ENCODE measurements around the gene KRTAP16-1. TPM values are rescaled to one million over a fixed set of nuclear protein-coding genes. Genes with fewer than 3 reads are reported as not detected.

The KRTAP16-1 gene
- total and polyA plus RNA-seq, 2 donors (not counting 1 experiment from before 2014, with no cell fraction given) = 0.16 TPM; not detected in 1

GRCh38 chr17:41322903-41323895 is 14.1 kb upstream of the KRTAP16-1 start:
- H3K79me2 ChIP-seq (ENCODE audit: control insufficient read depth, insufficient read depth, low read length) = no peaks in the 10 kb centered on the region
- peaks cover 0 to 2% (median 0%) of the 10 kb centered on the region in 4 experiments for H3K27me3 ChIP-seq (replicated peaks in 1 of 4; ENCODE audit: control extremely low read depth in 1 of 4, control insufficient read depth in 3 of 4, insufficient read depth in 4 of 4, low read length in 3 of 4)
- H3K27ac Mint-ChIP-seq = no peak overlapping the region
- peak overlapping the region; percentile 33 for H2AFZ ChIP-seq (ENCODE audit: insufficient read depth, low read depth, low read length, poor library complexity, severe bottlenecking)
- H3K9ac ChIP-seq (ENCODE audit: low read length) = no peak overlapping the region
- H3K9me3 ChIP-seq (ENCODE audit: control extremely low read depth in 1 of 3, control insufficient read depth in 2 of 3, insufficient read depth in 1 of 3, low read length in 2 of 3) = peaks cover 3 to 10% (median 3%) of the 10 kb centered on the region in 3 donors
- H3K4me3 Mint-ChIP-seq = no peak overlapping the region
- CTCF ChIA-PET = interaction anchor here (0.7 to 3.6 kb wide), 27 partner anchors 8 to 708 kb away, joined by 3 to 24 read pairs (median 4); partner anchors contain the start of genes KRT39 and KRTAP16-1
- no peak for DNase-seq
- peaks cover 6% of the 10 kb centered on the region for H3K9me3 Mint-ChIP-seq (ENCODE audit: insufficient read depth)
- TF ChIP-seq CTCF (IDR thresholded peaks at IDR 0.05) (no peak), EZH2 (IDR thresholded peaks at IDR 0.05; ENCODE audit: borderline replicate concordance, insufficient read depth, low read depth, low read length, poor library complexity, severe bottlenecking) (no peak)
- H3K27ac ChIP-seq (ENCODE audit: low read length in 2 of 2) = no peak overlapping the region
- H3K4me1 Mint-ChIP-seq = peaks cover 3% of the 10 kb centered on the region
- no peaks in the 10 kb centered on the region for H3K36me3 ChIP-seq (replicated peaks in 1 of 2; ENCODE audit: control extremely low read depth in 1 of 2, control insufficient read depth in 1 of 2, extremely low read depth in 1 of 2, insufficient read depth in 2 of 2, low read length in 1 of 2)
- peaks cover 0 to 4% of the 10 kb centered on the region in 2 donors for H3K4me1 ChIP-seq (ENCODE audit: control insufficient read depth in 2 of 2, insufficient read depth in 2 of 2, low read length in 2 of 2)
- 95% methylated on average over 9 of the region's 11 CpGs for WGBS (ENCODE audit: insufficient coverage)
- intact Hi-C loops (cut with micrococcal nuclease) = loop anchor here (1.0 to 10.0 kb wide), 4 partner anchors 15 to 701 kb away; no protein-coding TSS in a partner anchor
- H4K20me1 ChIP-seq (ENCODE audit: control insufficient read depth, insufficient read depth, low read length, poor library complexity, severe bottlenecking) = no peaks in the 10 kb centered on the region
- H3K4me2 ChIP-seq (replicated peaks; ENCODE audit: low read depth, low read length, poor library complexity, severe bottlenecking) = no peak overlapping the region
- POLR2A ChIA-PET = no interaction called here
- ATAC-seq (ENCODE audit: low read depth) = no peak
- no peaks in the 10 kb centered on the region for H3K27me3 Mint-ChIP-seq
- H3K4me3 ChIP-seq (ENCODE audit: control extremely low read depth in 1 of 5, extremely low read depth in 1 of 5, insufficient read depth in 1 of 5, low read depth in 2 of 5, low read length in 4 of 5) = no peak overlapping the region

All from B cell (primary cell).